Skeletal muscle tissue (tissue), 4 donors: ENCODE results near the gene CLIC5. TPM values are rescaled to one million over a fixed set of nuclear protein-coding genes. Genes with fewer than 3 reads are reported as not detected.

Source experiments
- H3K27ac ChIP-seq: one replicate; pipeline ENCODE4 v1.7.0; 2013; ENCODE audit warnings: mild to moderate bottlenecking, low read depth, low read length, inconsistent platforms
- H3K27me3 ChIP-seq, 3 donors: one replicate each; pipeline ENCODE4 v1.7.0; 2013; ENCODE audit warnings: low read length in 3 of 3; ENCODE audit not compliant: control insufficient read depth in 3 of 3, insufficient read depth in 3 of 3
- H3K36me3 ChIP-seq, 3 donors: one replicate each; pipeline ENCODE4 v1.7.0; 2013; ENCODE audit warnings: low read length in 3 of 3; ENCODE audit not compliant: control insufficient read depth in 3 of 3, insufficient read depth in 3 of 3
- H3K4me1 ChIP-seq, 3 donors: one replicate each; pipeline ENCODE4 v1.7.0; 2013; ENCODE audit warnings: low read length in 3 of 3, mild to moderate bottlenecking in 3 of 3; ENCODE audit not compliant: control insufficient read depth in 3 of 3, insufficient read depth in 3 of 3
- H3K4me3 ChIP-seq, 3 donors: one replicate each; pipeline ENCODE4 v1.7.0; 2013; ENCODE audit warnings: low read length in 3 of 3
- H3K9ac ChIP-seq, 3 donors: one replicate each; pipeline ENCODE4 v1.7.0; 2013; ENCODE audit warnings: low read length in 3 of 3, mild to moderate bottlenecking in 3 of 3, moderate library complexity in 2 of 3, low read depth in 1 of 3
- H3K9me3 ChIP-seq, 3 donors: one replicate each; pipeline ENCODE4 v1.7.0; 2013; ENCODE audit warnings: low read length in 3 of 3; ENCODE audit not compliant: control insufficient read depth in 3 of 3
- total RNA-seq: library from RNA; depleted of rRNA; stranded (reverse); fragments of >200 nt; gene quantifications from one replicate; pipeline ENCODE4 v1.2.3, GENCODE V29; 2014
- donor health status: Osteomylitis.

CLIC5 gene
- total RNA-seq, 1 donor from 2014 or later, result 7.8 TPM

- Histone ChIP-seq H3K4me1 (peaks cover 52 to 71% (median 53%) of the 10 kb centered on the region in 3 donors), H3K36me3 (peaks cover 0 to 5% (median 0%) of the 10 kb centered on the region in 3 donors), H3K9ac (peak overlapping the region in 2 of 3 donors; percentile 15 to 25), H3K9me3 (no peaks in the 10 kb centered on the region), H3K27me3 (no peaks in the 10 kb centered on the region), H3K4me3 (peak overlapping the region; percentile 0 to 49 (median 42)), H3K27ac (peak overlapping the region; percentile 97)
These were observed 5.4 kb downstream of the CLIC5 start for GRCh38 chr6:46010270-46010669.

GRCh38 chr6:46002264-46002663 is 13.4 kb downstream of the CLIC5 start:
- H3K9me3 ChIP-seq, result no peaks in the 10 kb centered on the region
- no peaks in the 10 kb centered on the region for H3K27me3 ChIP-seq
- H3K9ac ChIP-seq, result no peak overlapping the region
- H3K4me1 ChIP-seq, result peaks cover 42 to 78% (median 68%) of the 10 kb centered on the region in 3 donors
- no peak overlapping the region for H3K4me3 ChIP-seq
- peaks cover 2 to 15% (median 3%) of the 10 kb centered on the region in 3 donors for H3K36me3 ChIP-seq
- no peak overlapping the region for H3K27ac ChIP-seq

- H3K9ac ChIP-seq, result no peak overlapping the region
- peak overlapping the region; percentile 47 for H3K27ac ChIP-seq
- H3K27me3 ChIP-seq, result no peaks in the 10 kb centered on the region
- H3K9me3 ChIP-seq, result no peaks in the 10 kb centered on the region
- peak overlapping the region in 1 of 3 donors; percentile 9 for H3K4me3 ChIP-seq
- peaks cover 36 to 66% (median 58%) of the 10 kb centered on the region in 3 donors for H3K4me1 ChIP-seq
- H3K36me3 ChIP-seq, result peaks cover 2 to 15% (median 3%) of the 10 kb centered on the region in 3 donors
These were observed 14.8 kb downstream of the CLIC5 start for GRCh38 chr6:46000905-46001304.

GRCh38 chr6:45998524-45998923 is 17.1 kb downstream of the CLIC5 start:
- H3K9ac ChIP-seq, result peak overlapping the region in 1 of 3 donors; percentile 1
- H3K9me3 ChIP-seq, result no peaks in the 10 kb centered on the region
- H3K4me3 ChIP-seq, result no peak overlapping the region
- no peaks in the 10 kb centered on the region for H3K27me3 ChIP-seq
- peak overlapping the region; percentile 91 for H3K27ac ChIP-seq
- peaks cover 20 to 53% (median 36%) of the 10 kb centered on the region in 3 donors for H3K4me1 ChIP-seq
- H3K36me3 ChIP-seq, result peaks cover 0 to 8% (median 0%) of the 10 kb centered on the region in 3 donors

GRCh38 chr6:45997875-45998506 is 17.7 kb downstream of the CLIC5 start:
- H3K4me1 ChIP-seq, result peaks cover 20 to 52% (median 36%) of the 10 kb centered on the region in 3 donors
- peak overlapping the region in 1 of 3 donors; percentile 9 for H3K4me3 ChIP-seq
- H3K27me3 ChIP-seq, result no peaks in the 10 kb centered on the region
- peaks cover 0 to 8% (median 0%) of the 10 kb centered on the region in 3 donors for H3K36me3 ChIP-seq
- peak overlapping the region in 2 of 3 donors; percentile 1 to 34 for H3K9ac ChIP-seq
- H3K9me3 ChIP-seq, result no peaks in the 10 kb centered on the region
- peak overlapping the region; percentile 91 for H3K27ac ChIP-seq

- Histone ChIP-seq H3K4me1 (peaks cover 43 to 68% (median 56%) of the 10 kb centered on the region in 3 donors), H3K9ac (no peak overlapping the region), H3K27ac (peak overlapping the region; percentile 30)
These were observed 24.5 kb downstream of the CLIC5 start for GRCh38 chr6:45991189-45991588.

GRCh38 chr6:45990162-45990561 is 25.5 kb downstream of the CLIC5 start:
- Histone ChIP-seq H3K9me3 (no peaks in the 10 kb centered on the region), H3K4me1 (peaks cover 49 to 79% (median 66%) of the 10 kb centered on the region in 3 donors), H3K27me3 (no peaks in the 10 kb centered on the region), H3K27ac (peak overlapping the region; percentile 6), H3K4me3 (no peak overlapping the region), H3K9ac (no peak overlapping the region), H3K36me3 (no peaks in the 10 kb centered on the region)

More at GRCh38 chr6:45991189-45991588, 24.5 kb downstream of the CLIC5 start:
- Histone ChIP-seq H3K9me3 (no peaks in the 10 kb centered on the region), H3K27me3 (no peaks in the 10 kb centered on the region), H3K4me3 (no peak overlapping the region), H3K36me3 (no peaks in the 10 kb centered on the region)

GRCh38 chr6:45988635-45989034 is 27.0 kb downstream of the CLIC5 start:
- Histone ChIP-seq H3K9ac (peak overlapping the region; percentile 58 to 74 (median 66)), H3K4me1 (peaks cover 58 to 84% (median 77%) of the 10 kb centered on the region in 3 donors), H3K36me3 (no peaks in the 10 kb centered on the region), H3K27ac (peak overlapping the region; percentile 94), H3K27me3 (no peaks in the 10 kb centered on the region), H3K9me3 (no peaks in the 10 kb centered on the region), H3K4me3 (peak overlapping the region in 1 of 3 donors; percentile 30)

- Histone ChIP-seq H3K27ac (peak overlapping the region; percentile 94), H3K4me1 (peaks cover 66 to 87% (median 82%) of the 10 kb centered on the region in 3 donors), H3K36me3 (peaks cover 0 to 3% (median 0%) of the 10 kb centered on the region in 3 donors), H3K27me3 (no peaks in the 10 kb centered on the region), H3K9me3 (no peaks in the 10 kb centered on the region), H3K4me3 (peak overlapping the region in 2 of 3 donors; percentile 5 to 26), H3K9ac (peak overlapping the region in 1 of 3 donors; percentile 58)
These were observed 27.8 kb downstream of the CLIC5 start for GRCh38 chr6:45987856-45988255.

- H3K4me3 ChIP-seq, result no peak overlapping the region
- peak overlapping the region; percentile 17 to 58 (median 26) for H3K9ac ChIP-seq
- peak overlapping the region; percentile 94 for H3K27ac ChIP-seq
- no peaks in the 10 kb centered on the region for H3K9me3 ChIP-seq
- H3K4me1 ChIP-seq, result peaks cover 67 to 91% (median 88%) of the 10 kb centered on the region in 3 donors
- peaks cover 0 to 3% (median 0%) of the 10 kb centered on the region in 3 donors for H3K36me3 ChIP-seq
- no peaks in the 10 kb centered on the region for H3K27me3 ChIP-seq
These were observed 28.9 kb downstream of the CLIC5 start for GRCh38 chr6:45986746-45987274.
